Vagina (tissue), 2 donors: ENCODE measurements around the gene FGF22.

Experiments used
- POLR2A ChIP-seq, 2 donors: fragments of 450-650 bp; IDR thresholded peaks; one replicate each; pipeline ENCODE4 v1.6.1; 2017; ENCODE audit warnings: antibody characterized with exemption in 2 of 2, mild to moderate bottlenecking in 2 of 2, moderate library complexity in 2 of 2
- POLR2AphosphoS5 ChIP-seq, 2 donors: sonication (generic); formaldehyde crosslinking; IDR thresholded peaks; one replicate each; pipeline ENCODE4 v1.9.0; 2017; ENCODE audit warnings: antibody characterized with exemption in 2 of 2, mild to moderate bottlenecking in 2 of 2, low read depth in 1 of 2; ENCODE audit not compliant: insufficient read depth in 1 of 2
- TF ChIP-seq, protein P1 (sequence below), 3 experiments: fragments of 450-650 bp in 2 of 3; fragments of 200-600 bp in 1 of 3; sonication (generic) in 1 of 3; IDR thresholded peaks; one replicate each; pipeline ENCODE4 v1.5.1; 2017 to 2019; ENCODE audit warnings: antibody characterized with exemption in 3 of 3, mild to moderate bottlenecking in 2 of 3, moderate library complexity in 2 of 3

DNA sequence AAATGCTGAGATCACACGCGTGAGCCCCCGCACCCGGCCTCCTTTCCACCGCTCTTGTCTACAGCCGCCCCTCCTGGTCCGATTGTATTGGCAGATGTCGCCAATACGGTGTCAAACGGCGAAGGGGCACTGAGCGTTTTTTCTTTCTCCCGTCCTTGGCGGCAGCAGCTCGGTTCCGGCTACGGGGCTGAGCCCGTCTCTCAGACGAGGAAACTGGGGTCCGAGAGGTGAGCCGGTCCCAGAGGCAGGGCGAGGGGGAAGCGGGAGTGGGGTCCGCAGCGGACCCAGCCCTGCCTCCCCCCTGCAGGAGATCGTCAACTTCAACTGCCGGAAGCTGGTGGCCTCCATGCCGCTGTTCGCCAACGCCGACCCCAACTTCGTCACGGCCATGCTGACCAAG lies 26.7 kb upstream of the FGF22 start:
- TF ChIP-seq, protein P1, sequence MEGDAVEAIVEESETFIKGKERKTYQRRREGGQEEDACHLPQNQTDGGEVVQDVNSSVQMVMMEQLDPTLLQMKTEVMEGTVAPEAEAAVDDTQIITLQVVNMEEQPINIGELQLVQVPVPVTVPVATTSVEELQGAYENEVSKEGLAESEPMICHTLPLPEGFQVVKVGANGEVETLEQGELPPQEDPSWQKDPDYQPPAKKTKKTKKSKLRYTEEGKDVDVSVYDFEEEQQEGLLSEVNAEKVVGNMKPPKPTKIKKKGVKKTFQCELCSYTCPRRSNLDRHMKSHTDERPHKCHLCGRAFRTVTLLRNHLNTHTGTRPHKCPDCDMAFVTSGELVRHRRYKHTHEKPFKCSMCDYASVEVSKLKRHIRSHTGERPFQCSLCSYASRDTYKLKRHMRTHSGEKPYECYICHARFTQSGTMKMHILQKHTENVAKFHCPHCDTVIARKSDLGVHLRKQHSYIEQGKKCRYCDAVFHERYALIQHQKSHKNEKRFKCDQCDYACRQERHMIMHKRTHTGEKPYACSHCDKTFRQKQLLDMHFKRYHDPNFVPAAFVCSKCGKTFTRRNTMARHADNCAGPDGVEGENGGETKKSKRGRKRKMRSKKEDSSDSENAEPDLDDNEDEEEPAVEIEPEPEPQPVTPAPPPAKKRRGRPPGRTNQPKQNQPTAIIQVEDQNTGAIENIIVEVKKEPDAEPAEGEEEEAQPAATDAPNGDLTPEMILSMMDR (IDR thresholded peaks at IDR 0.05), result no peak
- no peak for TF ChIP-seq POLR2AphosphoS5 (IDR thresholded peaks at IDR 0.05; ENCODE audit: insufficient read depth in 1 of 2, low read depth in 1 of 2)
- no peak for TF ChIP-seq POLR2A (IDR thresholded peaks at IDR 0.05)
